Lower leg skin (tissue), 4 donors: ENCODE data around the gene CD109. TPM values are rescaled to one million over a fixed set of nuclear protein-coding genes. Genes with fewer than 3 reads are reported as not detected.

Experiments used
- DNase-seq, 2 donors: peaks; one replicate each; pipeline ENCODE4 v3.0.0-alpha.2; 2019; ENCODE audit warnings: low spot score in 2 of 2
- H3K4me3 ChIP-seq: fragments of 200-600 bp; sonication (generic); 2 replicates; pipeline ENCODE4 v1.5.1; 2017; ENCODE audit warnings: mild to moderate bottlenecking, low read depth; ENCODE audit not compliant: poor library complexity, severe bottlenecking
- CTCF ChIP-seq, 3 donors: fragments of 450-650 bp; IDR thresholded peaks; one replicate each; pipeline ENCODE4 v1.5.1; 2016; ENCODE audit warnings: antibody characterized with exemption in 3 of 3, mild to moderate bottlenecking in 3 of 3, moderate library complexity in 2 of 3
- POLR2A ChIP-seq, 2 donors: fragments of 450-650 bp; IDR thresholded peaks; one replicate each; pipeline ENCODE4 v1.6.1; 2016 to 2017; ENCODE audit warnings: antibody characterized with exemption in 2 of 2, mild to moderate bottlenecking in 1 of 2, moderate library complexity in 1 of 2
- WGBS, 2 donors: methylation state at CpG; one replicate each; pipeline ENCODE4 v1.1.5; 2018; 5-methylcytosine and 5-hydroxymethylcytosine counted together
- intact Hi-C: fragments of 100-400 bp; cut with DNase I; formaldehyde crosslinking; loops from one replicate; pipeline ENCODE4 v1.15.0; 2023; ENCODE audit warnings: low total_unique reads
- total RNA-seq, 4 donors: library from RNA; depleted of rRNA; stranded (reverse); fragments of >200 nt; gene quantifications; one replicate each; pipeline ENCODE4 v1.1.0, GENCODE V29; 2016

The CD109 gene
- total RNA-seq, 4 donors from 2014 or later, result 26.1 to 51.7 (median 33.3) TPM

- no peak overlapping the region for H3K4me3 ChIP-seq
- DNase-seq, result no peak
- WGBS, 2 donors, result 75 to 79% methylated on average over 4 of the region's 4 CpGs
- intact Hi-C loops, result no loop called here
- TF ChIP-seq CTCF (IDR thresholded peaks at IDR 0.05) (no peak), POLR2A (IDR thresholded peaks at IDR 0.05) (no peak)
These were observed 32.7 kb downstream of the CD109 start for GRCh38 chr6:73728548-73729205.

- H3K4me3 ChIP-seq, result no peak overlapping the region
- TF ChIP-seq POLR2A (IDR thresholded peaks at IDR 0.05), result no peak
- WGBS, 2 donors, result 81 to 88% methylated on average over 5 of the region's 5 CpGs
- no peak for DNase-seq
- intact Hi-C loops, result loop anchor here (5.0 kb wide), 1 partner anchor 54 kb away; no protein-coding TSS in a partner anchor
These were observed 35.3 kb downstream of the CD109 start for GRCh38 chr6:73731285-73731684.

GRCh38 chr6:73732845-73733675, 37.1 kb downstream of the CD109 start:
- no peak overlapping the region for H3K4me3 ChIP-seq
- intact Hi-C loops, result loop anchor here (5.0 kb wide), 1 partner anchor 56 kb away; no protein-coding TSS in a partner anchor
- DNase-seq, result peak; percentile 70 to 91
- 66 to 67% methylated on average over 6 of the region's 6 CpGs for WGBS, 2 donors
- TF ChIP-seq CTCF (IDR thresholded peaks at IDR 0.05), result peak in 1 of 3 donors; percentile 44
- no peak for TF ChIP-seq POLR2A (IDR thresholded peaks at IDR 0.05)

GRCh38 chr6:73733791-73734190, 37.8 kb downstream of the CD109 start:
- TF ChIP-seq POLR2A (IDR thresholded peaks at IDR 0.05) (no peak), CTCF (IDR thresholded peaks at IDR 0.05) (no peak)
- no peak for DNase-seq
- intact Hi-C loops, result loop anchor here (5.0 kb wide), 1 partner anchor 56 kb away; no protein-coding TSS in a partner anchor
- WGBS, 2 donors, result 94% methylated on average over 6 of the region's 6 CpGs
- H3K4me3 ChIP-seq, result no peak overlapping the region

- TF ChIP-seq CTCF (IDR thresholded peaks at IDR 0.05) (no peak), POLR2A (IDR thresholded peaks at IDR 0.05) (no peak)
- H3K4me3 ChIP-seq, result no peak overlapping the region
- WGBS, 2 donors, result 81 to 83% methylated on average over 2 of the region's 2 CpGs
- no peak for DNase-seq
- intact Hi-C loops, result loop anchor here (5.0 kb wide), 2 partner anchors 58 to 1472 kb away; partner anchors contain the start of gene COL12A1
These were observed 38.9 kb downstream of the CD109 start for GRCh38 chr6:73734832-73735453.
